Measurements from ENCODE around the gene ABCG2. TPM values are rescaled to one million over a fixed set of nuclear protein-coding genes. Genes with fewer than 3 reads are reported as not detected.

ABCG2 gene
- total and polyA plus RNA-seq, 2 of the 4 experiments (the other 2 are of a cell fraction), result 0.50 to 1.1 TPM

DNA sequence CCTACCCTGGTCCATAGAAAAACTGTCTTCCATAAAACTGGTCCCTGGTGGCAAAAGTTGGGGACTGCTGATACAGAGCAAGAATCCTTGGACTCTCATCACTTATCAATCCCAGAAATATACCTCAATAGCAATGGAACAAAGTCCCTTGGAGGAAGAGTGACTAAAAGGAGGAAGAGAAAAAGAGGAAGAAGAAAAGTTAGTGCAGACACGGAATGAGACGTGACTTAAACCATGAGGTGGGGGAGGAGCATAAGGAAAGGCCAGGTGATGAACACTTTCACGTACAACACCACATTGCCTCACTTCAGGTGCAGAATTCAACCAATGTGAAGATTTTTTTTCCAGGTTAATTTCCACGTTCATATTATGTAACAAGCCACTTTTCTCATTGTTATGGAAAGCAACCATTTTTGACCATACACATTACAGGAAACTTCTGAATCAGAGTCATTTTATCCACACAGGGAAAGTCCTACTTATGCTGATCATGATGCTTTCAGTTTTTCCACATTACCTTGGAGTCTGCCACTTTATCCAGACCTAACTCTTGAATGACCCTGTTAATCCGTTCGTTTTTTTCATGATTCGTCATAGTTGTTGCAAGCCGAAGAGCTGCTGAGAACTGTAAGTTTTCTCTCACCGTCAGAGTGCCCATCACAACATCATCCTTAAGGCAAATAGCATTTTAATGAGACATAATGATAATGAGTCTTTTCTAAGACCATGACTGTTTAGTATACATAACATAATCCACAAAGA is 27.7 kb downstream of the ABCG2 start:
- Histone ChIP-seq H2AFZ (replicated peaks; ENCODE audit: low read length, poor library complexity) (no peak overlapping the region), H4K5ac (ENCODE audit: low read depth, low read length) (no peak overlapping the region), H2BK20ac (ENCODE audit: low read depth, low read length) (no peak overlapping the region), H3K9me3 (ENCODE audit: control insufficient read depth, insufficient read depth, low read length) (no peaks in the 10 kb centered on the region), H4K91ac (ENCODE audit: insufficient read depth, low read depth, low read length) (no peak overlapping the region), H3K4me1 (ENCODE audit: control insufficient read depth, insufficient read depth, low read length) (no peaks in the 10 kb centered on the region), H3K56ac (ENCODE audit: extremely low read depth, insufficient read depth, low read length) (no peak overlapping the region), H3K79me1 (ENCODE audit: low read depth in 1 of 2, low read length in 2 of 2) (no peaks in the 10 kb centered on the region), H2AK9ac (replicated peaks; ENCODE audit: low read depth, low read length, poor library complexity) (no peak overlapping the region), H3K4ac (ENCODE audit: low read depth, low read length) (no peak overlapping the region), H3K9me1 (ENCODE audit: insufficient read depth, low read length) (no peaks in the 10 kb centered on the region), H3K27me3 (ENCODE audit: control insufficient read depth, insufficient read depth, low read length) (no peaks in the 10 kb centered on the region), H4K20me1 (ENCODE audit: insufficient read depth, low read length) (no peaks in the 10 kb centered on the region), H3K36me3 (ENCODE audit: control insufficient read depth, insufficient read depth, low read length) (no peaks in the 10 kb centered on the region), H3K9ac (ENCODE audit: low read depth, low read length) (no peak overlapping the region), H2BK5ac (ENCODE audit: low read depth, low read length, poor library complexity, severe bottlenecking) (no peak overlapping the region), H3K23ac (ENCODE audit: low read depth, low read length) (no peak overlapping the region), H3K18ac (ENCODE audit: low read depth, low read length) (no peak overlapping the region), H3K4me2 (ENCODE audit: low read depth, low read length) (no peak overlapping the region; the same call in 1 of the 2 replicates), H4K8ac (ENCODE audit: low read depth in 2 of 2, low read length in 2 of 2) (no peak overlapping the region), H2AK5ac (ENCODE audit: low read depth, low read length) (no peak overlapping the region), H3K4me3 (ENCODE audit: insufficient read depth, low read depth, low read length) (no peak overlapping the region), H2BK120ac (ENCODE audit: low read depth, low read length) (no peak overlapping the region), H3K14ac (replicated peaks; ENCODE audit: low read depth, low read length) (no peak overlapping the region), H3K27ac (ENCODE audit: insufficient read depth, low read length) (no peak overlapping the region), H2BK15ac (ENCODE audit: low read depth, low read length) (no peak overlapping the region)
- CTCF ChIA-PET, result no interaction called here
- BruUV-seq (replicated peaks), result no TSS peak
- ATAC-seq (ENCODE audit: low read depth) (peak; percentile 14; the same call in 1 of the 2 replicates), DNase-seq (no peak)
- TF ChIP-seq MAFK (IDR thresholded peaks at IDR 0.05; ENCODE audit: low read depth, low read length) (no peak), CHD1 (IDR thresholded peaks at IDR 0.05; ENCODE audit: low read depth, low read length) (no peak), CTCF (conservative IDR thresholded peaks at IDR 0.05; ENCODE audit: low read depth, low read length) (no peak), POLR2A (IDR thresholded peaks at IDR 0.05; ENCODE audit: low read depth, low read length) (no peak), SMC3 (IDR thresholded peaks at IDR 0.05; ENCODE audit: low read depth, low read length) (no peak), MAZ (IDR thresholded peaks at IDR 0.05; ENCODE audit: borderline replicate concordance, low read depth, low read length) (no peak), NFE2L2 (IDR thresholded peaks at IDR 0.05; ENCODE audit: low read depth, low read length) (no peak), RCOR1 (IDR thresholded peaks at IDR 0.05; ENCODE audit: insufficient replicate concordance, low read length) (no peak), RAD21 (IDR thresholded peaks at IDR 0.05; ENCODE audit: low read length) (no peak), RFX5 (IDR thresholded peaks at IDR 0.05; ENCODE audit: low read depth, low read length) (no peak), FOS (IDR thresholded peaks at IDR 0.05; ENCODE audit: low read depth, low read length) (no peak), BHLHE40 (IDR thresholded peaks at IDR 0.05; ENCODE audit: low read depth, low read length) (no peak)
- TF ChIP-seq, protein P1, sequence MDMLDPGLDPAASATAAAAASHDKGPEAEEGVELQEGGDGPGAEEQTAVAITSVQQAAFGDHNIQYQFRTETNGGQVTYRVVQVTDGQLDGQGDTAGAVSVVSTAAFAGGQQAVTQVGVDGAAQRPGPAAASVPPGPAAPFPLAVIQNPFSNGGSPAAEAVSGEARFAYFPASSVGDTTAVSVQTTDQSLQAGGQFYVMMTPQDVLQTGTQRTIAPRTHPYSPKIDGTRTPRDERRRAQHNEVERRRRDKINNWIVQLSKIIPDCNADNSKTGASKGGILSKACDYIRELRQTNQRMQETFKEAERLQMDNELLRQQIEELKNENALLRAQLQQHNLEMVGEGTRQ (IDR thresholded peaks at IDR 0.05; ENCODE audit: low read depth, low read length), result no peak
- TF ChIP-seq, protein P2, sequence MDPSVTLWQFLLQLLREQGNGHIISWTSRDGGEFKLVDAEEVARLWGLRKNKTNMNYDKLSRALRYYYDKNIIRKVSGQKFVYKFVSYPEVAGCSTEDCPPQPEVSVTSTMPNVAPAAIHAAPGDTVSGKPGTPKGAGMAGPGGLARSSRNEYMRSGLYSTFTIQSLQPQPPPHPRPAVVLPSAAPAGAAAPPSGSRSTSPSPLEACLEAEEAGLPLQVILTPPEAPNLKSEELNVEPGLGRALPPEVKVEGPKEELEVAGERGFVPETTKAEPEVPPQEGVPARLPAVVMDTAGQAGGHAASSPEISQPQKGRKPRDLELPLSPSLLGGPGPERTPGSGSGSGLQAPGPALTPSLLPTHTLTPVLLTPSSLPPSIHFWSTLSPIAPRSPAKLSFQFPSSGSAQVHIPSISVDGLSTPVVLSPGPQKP (IDR thresholded peaks at IDR 0.05; ENCODE audit: borderline replicate concordance, low read depth, low read length), result no peak
- dilution Hi-C loops (cut with HindIII; ENCODE audit: low sequenced_read_pairs, unreplicated experiment) (no loop called here), intact Hi-C loops (cut with micrococcal nuclease) (no loop called here), in situ Hi-C loops (cut with MboI; ENCODE audit: low sequenced_read_pairs) (no loop called here)
- POLR2A ChIA-PET (ENCODE audit: unreplicated experiment), result no interaction called here
- 92% methylated on average over 2 of the region's 9 CpGs; no CpG with 5 or more reads in 1 of the 2 experiments for WGBS, 2 experiments (ENCODE audit: extremely low coverage in 2 of 2, insufficient read length in 1 of 2)

Data from IMR-90 (cell line).